Activated gamma-delta T cell (primary cell): Measurements from ENCODE around the gene RHBG.
"Not testable (repeated sequence)": the region's sequence is repeated elsewhere in the genome, so short reads cannot be mapped to it uniquely, and the experiment has no call there.

Source experiments
- DNase-seq: peaks from one replicate; lab custom pipeline; 2025; lab: John Stamatoyannopoulos, UW

RHBG gene

DNA sequence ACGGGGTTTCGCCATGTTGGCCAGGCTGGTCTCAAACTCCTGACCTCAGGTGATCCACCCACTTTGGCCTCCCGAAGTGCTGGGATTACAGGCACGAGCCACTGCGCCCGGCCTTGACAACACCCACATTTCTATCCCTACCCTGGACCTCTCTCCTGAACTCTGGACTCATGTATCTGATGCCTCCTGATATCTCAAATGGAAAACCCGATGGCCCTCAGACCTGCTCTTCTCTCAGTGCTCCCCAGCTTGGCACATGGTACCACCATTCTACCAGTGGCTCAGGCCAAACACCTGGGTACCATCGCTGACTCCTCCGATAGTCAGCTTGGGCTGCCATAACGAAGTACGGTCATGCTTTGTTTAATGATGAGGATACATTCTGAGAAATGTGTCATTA, 8.5 kb upstream of the RHBG start:
- DNase-seq, result no peak

DNA sequence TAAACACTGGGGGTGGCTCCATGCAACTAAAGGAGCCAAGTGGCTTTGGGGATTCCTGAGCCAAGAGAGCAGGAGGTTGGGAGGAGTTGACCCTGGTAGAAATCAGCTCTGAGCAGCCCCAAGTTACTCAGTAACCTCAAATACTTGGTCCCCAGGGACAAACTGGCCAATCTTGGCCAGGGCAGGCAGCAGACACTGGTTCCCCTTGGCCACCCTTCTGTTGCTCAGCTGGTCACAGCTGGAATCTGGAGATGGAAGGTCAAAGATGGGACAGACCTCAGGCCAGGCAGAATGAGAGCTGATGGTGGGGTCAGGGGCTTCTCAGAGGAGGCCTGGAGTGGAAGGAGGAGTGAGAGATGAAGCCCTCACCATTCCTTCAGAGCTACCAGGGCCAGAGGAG, 3.3 kb upstream of the RHBG start:
- no peak for DNase-seq

- no peak for DNase-seq
These were observed 2.4 kb upstream of the RHBG start for GRCh38 chr1:156366378-156367166.

DNA sequence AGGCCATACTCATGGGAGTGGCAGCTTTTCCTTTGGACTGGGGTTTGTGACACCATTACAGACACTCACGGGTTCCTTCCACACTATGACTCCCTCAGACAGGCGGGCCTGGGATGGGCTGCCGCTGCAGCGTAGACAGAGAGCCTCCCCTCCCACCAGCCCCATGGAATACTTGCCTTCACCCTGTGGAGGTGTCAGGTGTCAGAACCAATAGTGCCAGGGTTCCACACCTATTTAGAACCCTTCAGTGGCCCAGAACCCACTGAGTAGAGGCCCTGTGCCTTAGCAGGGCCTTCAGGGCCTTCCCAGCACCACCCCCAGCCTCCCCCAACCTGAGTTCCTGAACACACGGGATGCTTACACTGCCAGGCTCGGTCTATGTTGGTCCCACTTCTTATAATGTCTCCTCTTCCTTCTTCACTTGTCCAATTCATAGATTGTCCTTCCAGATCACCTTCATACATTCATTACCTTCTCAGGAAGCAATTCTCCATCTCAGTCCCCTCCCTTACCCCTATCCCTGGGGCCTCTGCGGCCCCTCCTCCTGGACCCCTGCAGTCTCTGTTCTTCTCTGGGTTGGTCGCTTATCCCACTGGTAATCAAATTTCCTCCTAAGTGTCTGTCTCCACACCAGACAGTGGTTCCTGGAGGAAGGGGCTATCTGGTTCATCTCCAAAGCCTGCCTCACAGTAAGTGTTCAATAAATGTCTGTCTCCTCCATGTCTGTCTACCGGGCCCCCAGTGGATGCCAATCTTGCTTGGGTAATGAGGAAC, 1.4 kb upstream of the RHBG start:
- no peak for DNase-seq

GRCh38 chr1:156368157-156368658, 803 bp upstream of the RHBG start:
- no peak for DNase-seq

DNA sequence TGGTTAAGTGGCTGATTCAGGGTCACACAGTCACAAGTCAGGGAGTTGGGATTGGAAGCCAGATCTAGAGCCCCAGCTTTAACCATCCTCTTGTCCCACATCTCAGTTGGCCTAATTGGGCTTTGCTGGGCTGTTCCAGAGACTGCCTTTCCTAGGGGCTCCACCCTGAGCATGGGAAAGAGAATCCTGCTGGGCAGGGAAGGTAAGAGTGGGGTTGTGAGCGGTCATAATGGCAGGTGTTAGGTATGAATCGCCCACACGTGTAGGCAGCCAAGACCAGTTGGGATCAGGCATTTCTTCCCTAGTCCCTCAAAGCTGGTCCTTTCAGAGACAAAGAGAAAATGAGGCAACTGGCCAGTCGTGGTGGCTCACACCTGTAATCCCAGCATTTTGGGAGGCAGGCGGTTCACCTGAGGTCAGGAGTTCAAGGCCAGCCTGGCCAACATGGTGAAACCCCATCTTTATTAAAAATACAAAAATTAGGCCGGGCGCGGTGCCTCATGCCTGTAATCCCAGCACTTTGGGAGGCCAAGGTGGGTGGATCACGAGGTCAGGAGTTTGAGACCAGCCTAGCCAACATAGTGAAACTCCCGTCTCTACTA, 775 bp downstream of the RHBG start:
- not testable (repeated sequence) for DNase-seq

DNA sequence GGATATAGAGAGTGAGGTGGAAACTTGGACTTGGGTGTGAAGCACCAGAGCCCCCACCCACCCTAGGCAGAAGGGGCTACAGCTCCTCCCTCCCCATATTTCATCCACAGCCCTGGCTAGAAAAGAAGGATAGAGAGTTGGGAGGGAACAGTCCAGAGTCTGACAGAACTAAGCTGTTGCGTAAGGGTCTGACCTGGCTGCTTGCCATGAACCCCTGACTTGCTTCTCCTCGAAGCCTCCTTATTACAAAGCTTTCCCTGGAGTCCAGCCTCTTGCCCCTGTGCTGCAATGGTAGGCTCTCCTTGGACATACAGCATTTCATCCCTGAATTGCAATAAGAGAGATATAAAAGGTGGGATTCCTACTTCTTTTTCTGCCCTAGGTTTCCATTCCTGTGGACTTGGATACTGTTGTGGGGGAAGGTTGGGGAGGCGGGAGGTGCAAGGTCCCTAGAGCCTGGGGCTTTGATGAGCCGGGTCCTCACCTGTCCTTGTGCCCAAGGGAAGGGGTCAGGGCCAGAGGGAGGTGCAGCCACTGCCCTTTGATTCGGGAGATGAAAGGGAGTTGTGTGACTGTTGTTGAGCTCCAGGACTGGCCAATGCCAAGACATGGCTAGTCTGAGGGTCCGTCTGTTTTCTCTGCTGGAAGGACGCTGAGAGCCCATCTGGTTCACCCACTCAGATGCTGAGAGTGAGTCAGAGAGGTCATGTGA, 2.7 kb downstream of the RHBG start:
- no peak for DNase-seq

DNA sequence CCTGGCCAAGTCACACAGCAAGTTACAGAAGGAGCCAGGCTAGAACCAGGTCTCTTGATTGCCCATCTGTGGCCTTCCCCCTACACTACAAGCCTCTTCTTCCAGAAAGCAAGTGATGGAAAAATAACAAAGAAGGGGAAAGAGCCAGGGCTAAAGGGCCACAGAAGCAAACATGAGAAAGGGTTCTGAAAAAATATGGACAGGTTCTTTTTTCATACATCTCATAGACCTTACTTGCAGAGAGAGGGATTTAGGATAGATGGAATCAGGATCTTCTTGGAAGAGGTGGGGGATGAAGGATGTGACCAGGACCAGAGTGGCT, 3.2 kb downstream of the RHBG start:
- DNase-seq, result no peak

- DNase-seq, result no peak
These were observed 3.9 kb downstream of the RHBG start for GRCh38 chr1:156372876-156373275.

DNA sequence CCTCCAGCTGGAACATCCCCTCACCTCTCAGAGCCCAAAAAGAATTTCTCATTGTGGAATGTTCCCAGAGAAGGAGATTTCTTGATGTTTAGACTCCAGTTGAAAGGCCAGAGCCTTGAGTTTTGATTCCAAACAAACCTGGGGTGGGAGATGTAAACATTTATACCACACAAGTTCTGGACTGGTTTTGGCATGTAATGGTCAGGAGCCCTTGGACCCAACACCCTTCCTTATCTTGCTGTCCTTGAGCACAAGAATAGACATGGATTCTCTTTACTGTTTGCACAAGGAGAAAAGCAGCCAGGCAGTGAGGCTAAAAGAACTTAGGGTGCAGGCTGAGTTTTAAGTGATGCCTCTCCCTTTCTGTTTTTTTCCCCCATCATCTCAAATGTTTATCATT, 4.5 kb downstream of the RHBG start:
- DNase-seq, result no peak

GRCh38 chr1:156376146-156376545, 7.1 kb downstream of the RHBG start:
- no peak for DNase-seq

GRCh38 chr1:156376958-156377919, 8.2 kb downstream of the RHBG start:
- no peak for DNase-seq

GRCh38 chr1:156378557-156378956, 9.5 kb downstream of the RHBG start:
- no peak for DNase-seq

GRCh38 chr1:156379420-156380165, 10.6 kb downstream of the RHBG start:
- no peak for DNase-seq

DNA sequence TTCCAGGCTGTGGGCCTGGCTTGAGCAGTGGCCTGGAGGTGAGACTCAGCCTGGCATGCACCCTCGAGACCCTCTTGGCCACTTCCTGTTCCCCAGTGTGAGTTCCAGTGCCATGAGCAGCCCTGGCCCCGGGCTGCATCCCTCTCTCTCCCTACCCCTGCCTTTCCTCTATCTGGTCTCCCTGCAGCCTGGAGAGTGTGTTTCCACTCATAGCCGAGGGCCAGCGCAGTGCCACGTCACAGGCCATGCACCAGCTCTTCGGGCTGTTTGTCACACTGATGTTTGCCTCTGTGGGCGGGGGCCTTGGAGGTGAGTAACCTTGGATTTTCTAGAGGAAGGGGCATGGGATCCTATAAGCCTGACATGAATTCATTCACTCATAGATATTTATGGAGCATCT, 13.6 kb downstream of the RHBG start:
- DNase-seq, result no peak

- no peak for DNase-seq
These were observed 14.0 kb downstream of the RHBG start for GRCh38 chr1:156383023-156383422.

GRCh38 chr1:156384007-156384406, 15.0 kb downstream of the RHBG start:
- DNase-seq, result no peak

DNA sequence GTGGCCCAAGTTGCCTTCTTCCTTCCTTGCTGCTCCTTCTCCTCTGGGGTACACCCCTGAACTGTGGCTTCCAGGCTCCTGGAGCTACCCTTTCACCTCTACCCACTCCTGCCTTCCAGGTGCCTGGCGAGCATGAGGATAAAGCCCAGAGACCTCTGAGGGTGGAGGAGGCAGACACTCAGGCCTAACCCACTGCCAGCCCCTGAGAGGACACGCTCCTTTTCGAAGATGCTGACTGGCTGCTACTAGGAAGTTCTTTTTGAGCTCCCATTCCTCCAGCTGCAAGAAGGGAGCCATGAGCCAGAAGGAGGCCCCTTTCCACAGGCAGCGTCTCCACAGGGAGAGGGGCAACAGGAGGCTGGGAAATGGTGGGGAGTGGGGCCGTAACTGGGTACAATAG, 15.6 kb downstream of the RHBG start:
- DNase-seq, result no peak

GRCh38 chr1:156385534-156386031, 16.6 kb downstream of the RHBG start:
- DNase-seq, result no peak
